Activated CD4-positive, alpha-beta memory T cell treated with anti-CD3 and anti-CD28 coated beads for 36 hours (primary cell): ENCODE data around the gene ZBTB44. TPM values are rescaled to one million over a fixed set of nuclear protein-coding genes. Genes with fewer than 3 reads are reported as not detected.
A peak's percentile ranks its signal among the peaks of the same experiment; 100 is the strongest.
"Not testable (repeated sequence)": the region's sequence is repeated elsewhere in the genome, so short reads cannot be mapped to it uniquely, and the experiment has no call there.

ENCODE experiments used
- CTCF ChIA-PET: fragments of 350-600 bp; sonication (Branson Sonifier 250); formaldehyde crosslinking; loops from one replicate; lab custom pipeline; 2021; ENCODE audit warnings: antibody characterized with exemption, inconsistent platforms; lab: Charles Lee
- POLR2A ChIA-PET: fragments of 350-600 bp; sonication (Branson Sonifier 250); formaldehyde crosslinking; loops from one replicate; lab custom pipeline; 2021; ENCODE audit warnings: antibody characterized with exemption; lab: Charles Lee
- DNase-seq: peaks from one replicate; pipeline ENCODE4 v3.0.0-alpha.2; 2020
- H3K27ac Mint-ChIP-seq: one replicate; pipeline ENCODE4 v1.8.0; 2021; ENCODE audit warnings: mixed read lengths
- H3K27me3 Mint-ChIP-seq: one replicate; pipeline ENCODE4 v1.8.0; 2021; ENCODE audit warnings: mixed read lengths
- H3K36me3 Mint-ChIP-seq: one replicate; pipeline ENCODE4 v1.8.0; 2021; ENCODE audit warnings: mixed read lengths
- H3K4me1 Mint-ChIP-seq: one replicate; pipeline ENCODE4 v1.8.0; 2021; ENCODE audit warnings: low read depth, mixed read lengths
- H3K4me3 Mint-ChIP-seq: one replicate; pipeline ENCODE4 v1.8.0; 2021; ENCODE audit warnings: mild to moderate bottlenecking, mixed read lengths
- H3K9me3 Mint-ChIP-seq: one replicate; pipeline ENCODE4 v1.8.0; 2021; ENCODE audit warnings: mixed read lengths
- intact Hi-C: fragments of 100-400 bp; cut with micrococcal nuclease; formaldehyde crosslinking; loops from one replicate; pipeline ENCODE4 v1.15.1; 2023
- total RNA-seq, 2 experiments: library from RNA; stranded (reverse); gene quantifications; one replicate each; pipeline ENCODE4 v1.2.3, GENCODE V29; 2021

Gene ZBTB44
- total RNA-seq = 10 to 100 TPM; 33.3 to 33.4 TPM

- H3K4me3 Mint-ChIP-seq = peak within 1 kb of the TSS; percentile 90
Measured at GRCh38 chr11:130314750-130315285, at the start of gene ZBTB44. Gene ZBTB44, minus strand, starts transcription at chr11:130314917. Its CDS starts 53,044 bp downstream, at chr11:130261873.

GRCh38 chr11:130359419-130359818 is 44.7 kb upstream of the ZBTB44 start:
- ChIA-PET CTCF (no interaction called here), POLR2A (interaction anchor here (0.6 kb wide), 1 partner anchor 12 kb away, joined by 3 read pairs; no protein-coding TSS in a partner anchor)
- Mint-ChIP-seq H3K4me3 (no peak overlapping the region), H3K27me3 (no peaks in the 10 kb centered on the region), H3K9me3 (peaks cover 12% of the 10 kb centered on the region), H3K27ac (no peak overlapping the region), H3K36me3 (peaks cover 6% of the 10 kb centered on the region), H3K4me1 (no peaks in the 10 kb centered on the region)
- DNase-seq = no peak
- intact Hi-C loops = no loop called here

More at GRCh38 chr11:130314750-130315285, at the start of gene ZBTB44:
- H3K9me3 Mint-ChIP-seq = no peaks in the 10 kb centered on the region
- no peaks in the 10 kb centered on the region for H3K27me3 Mint-ChIP-seq
- peak; percentile 94 for DNase-seq
- ChIA-PET POLR2A (interaction anchor here (1.3 kb wide), 1 partner anchor 14 kb away, joined by 3 read pairs; no protein-coding TSS in a partner anchor), CTCF (no interaction called here)
- peaks cover 32% of the 10 kb centered on the region for H3K4me1 Mint-ChIP-seq
- intact Hi-C loops = loop anchor here (1.0 to 10.0 kb wide), 7 partner anchors 67 to 602 kb away; partner anchors contain the start of genes APLP2, NFRKB, SNX19 and TMEM45B
- peak within 1 kb of the TSS; percentile 97 for H3K27ac Mint-ChIP-seq
- H3K36me3 Mint-ChIP-seq = no peaks in the 10 kb centered on the region

DNA sequence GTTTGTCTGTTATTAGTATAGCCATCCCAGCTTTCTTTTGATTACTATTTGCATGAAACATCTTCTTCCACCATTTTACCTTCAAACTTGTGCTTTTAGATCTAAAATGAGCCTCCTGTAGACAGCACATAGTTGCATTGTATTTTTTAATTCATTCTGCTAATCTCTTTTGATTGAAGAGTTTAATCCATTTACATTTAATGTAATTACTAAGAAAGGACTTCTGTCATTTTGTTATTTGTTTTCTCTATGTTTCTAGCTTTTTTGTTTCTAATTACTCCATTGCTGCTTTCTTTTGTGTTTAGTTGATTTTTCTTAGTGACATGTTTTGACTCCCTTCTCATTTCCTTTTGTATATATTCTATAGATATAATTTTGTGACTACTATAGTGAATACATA is 43.7 kb upstream of the ZBTB44 start:
- ChIA-PET POLR2A (no interaction called here), CTCF (no interaction called here)
- Mint-ChIP-seq H3K4me3 (no peak overlapping the region), H3K4me1 (no peaks in the 10 kb centered on the region), H3K9me3 (peaks cover 13% of the 10 kb centered on the region), H3K27me3 (no peaks in the 10 kb centered on the region), H3K27ac (no peak overlapping the region), H3K36me3 (peaks cover 6% of the 10 kb centered on the region)
- DNase-seq = no peak
- intact Hi-C loops = no loop called here

DNA sequence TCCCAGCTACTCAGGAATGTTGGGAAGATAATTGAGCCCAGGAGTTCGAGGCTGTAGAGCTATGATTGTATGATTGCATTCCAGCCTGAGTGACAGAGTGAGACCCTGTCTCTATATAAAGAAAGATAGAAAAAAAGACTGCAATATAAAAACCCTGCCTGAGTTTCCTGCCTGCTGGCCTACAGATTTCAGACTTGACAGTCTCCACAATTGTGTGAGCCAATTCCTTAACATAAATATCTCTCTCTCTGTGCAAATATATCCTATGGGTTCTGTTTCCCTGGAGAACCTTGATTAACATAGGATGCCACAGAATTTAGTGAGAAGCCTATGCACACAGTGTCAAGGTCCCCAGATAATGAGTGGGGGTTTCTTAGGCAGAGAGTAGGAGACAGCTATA is 32.5 kb upstream of the ZBTB44 start:
- no peak for DNase-seq
- Mint-ChIP-seq H3K4me1 (no peaks in the 10 kb centered on the region), H3K36me3 (no peaks in the 10 kb centered on the region), H3K27ac (no peak overlapping the region), H3K27me3 (no peaks in the 10 kb centered on the region), H3K9me3 (no peaks in the 10 kb centered on the region), H3K4me3 (no peak overlapping the region)
- CTCF ChIA-PET = no interaction called here
- intact Hi-C loops = no loop called here
- POLR2A ChIA-PET = interaction anchor here (0.5 kb wide), 1 partner anchor 13 kb away, joined by 3 read pairs; no protein-coding TSS in a partner anchor

- Mint-ChIP-seq H3K27me3 (no peaks in the 10 kb centered on the region), H3K9me3 (peaks cover 13% of the 10 kb centered on the region), H3K4me3 (no peak overlapping the region), H3K36me3 (peaks cover 3% of the 10 kb centered on the region), H3K27ac (no peak overlapping the region), H3K4me1 (peaks cover 12% of the 10 kb centered on the region)
- intact Hi-C loops = no loop called here
- POLR2A ChIA-PET = no interaction called here
- CTCF ChIA-PET = no interaction called here
- no peak for DNase-seq
Measured at GRCh38 chr11:130344841-130345240, 30.1 kb upstream of the ZBTB44 start.

- intact Hi-C loops = no loop called here
- POLR2A ChIA-PET = no interaction called here
- Mint-ChIP-seq H3K4me3 (no peak overlapping the region), H3K36me3 (peaks cover 6% of the 10 kb centered on the region), H3K27ac (no peak overlapping the region), H3K27me3 (no peaks in the 10 kb centered on the region), H3K4me1 (peaks cover 12% of the 10 kb centered on the region), H3K9me3 (peaks cover 22% of the 10 kb centered on the region)
- peak; percentile 30 for DNase-seq
- CTCF ChIA-PET = no interaction called here
Measured at GRCh38 chr11:130340671-130341319, 26.1 kb upstream of the ZBTB44 start.

- DNase-seq = no peak
- Mint-ChIP-seq H3K9me3 (peaks cover 22% of the 10 kb centered on the region), H3K27ac (no peak overlapping the region), H3K4me1 (peaks cover 12% of the 10 kb centered on the region), H3K4me3 (no peak overlapping the region), H3K36me3 (peaks cover 6% of the 10 kb centered on the region), H3K27me3 (no peaks in the 10 kb centered on the region)
- ChIA-PET POLR2A (no interaction called here), CTCF (interaction anchor here (0.7 kb wide), 1 partner anchor 411 kb away, joined by 3 read pairs; no protein-coding TSS in a partner anchor)
- intact Hi-C loops = no loop called here
Measured at GRCh38 chr11:130338667-130339066, 23.9 kb upstream of the ZBTB44 start.

DNA sequence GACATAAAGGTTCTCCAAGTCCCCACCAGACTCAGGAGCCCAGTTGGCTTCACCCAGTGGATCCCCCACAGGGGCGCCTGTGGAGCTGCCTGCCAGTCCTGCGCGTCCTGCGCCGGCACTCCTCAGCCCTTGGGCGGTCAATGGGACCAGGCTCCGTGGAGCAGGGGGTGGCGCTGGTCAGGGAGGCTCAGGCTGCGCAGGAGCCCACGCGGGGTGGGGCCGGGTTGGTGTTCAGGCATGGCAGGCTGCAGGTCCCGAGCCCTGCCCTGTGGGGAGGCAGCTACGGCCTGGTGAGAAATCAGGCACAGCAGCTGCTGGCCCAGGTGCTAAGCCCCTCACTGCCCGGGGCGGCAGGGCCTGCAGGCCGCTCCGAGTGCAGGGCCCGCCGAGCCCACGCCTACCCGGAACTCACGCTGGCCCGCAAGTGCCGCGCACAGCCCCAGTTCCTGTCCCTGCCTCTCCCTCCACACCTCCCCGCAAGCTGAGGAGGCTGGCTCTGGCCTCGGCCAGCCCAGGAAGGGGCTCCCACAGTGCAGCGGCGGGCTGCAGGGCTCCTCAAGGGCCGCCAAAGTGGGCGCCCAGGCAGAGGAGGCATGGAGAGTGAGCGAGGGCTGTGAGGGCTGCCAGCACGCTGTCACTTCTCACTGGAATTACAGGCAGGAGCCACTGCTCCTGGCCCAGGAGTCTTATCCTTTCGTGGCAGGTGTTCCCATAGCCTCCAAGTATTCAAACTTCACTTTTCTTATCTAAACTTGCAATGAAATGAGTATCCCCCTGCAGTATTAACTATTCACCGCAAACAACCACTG is 22.8 kb upstream of the ZBTB44 start:
- Mint-ChIP-seq H3K9me3 (peaks cover 22% of the 10 kb centered on the region), H3K4me1 (peaks cover 12% of the 10 kb centered on the region), H3K4me3 (no peak overlapping the region), H3K27ac (no peak overlapping the region), H3K36me3 (peaks cover 6% of the 10 kb centered on the region), H3K27me3 (no peaks in the 10 kb centered on the region)
- POLR2A ChIA-PET = no interaction called here
- CTCF ChIA-PET = no interaction called here
- DNase-seq = no peak
- intact Hi-C loops = no loop called here

GRCh38 chr11:130331397-130331796 is 16.7 kb upstream of the ZBTB44 start:
- H3K4me3 Mint-ChIP-seq, POLR2A ChIA-PET, DNase-seq, intact Hi-C loops, H3K27ac Mint-ChIP-seq, H3K27me3 Mint-ChIP-seq, H3K4me1 Mint-ChIP-seq, H3K36me3 Mint-ChIP-seq, H3K9me3 Mint-ChIP-seq: not testable (repeated sequence)
- CTCF ChIA-PET = interaction anchor here (0.9 kb wide), 1 partner anchor 531 kb away, joined by 3 read pairs; no protein-coding TSS in a partner anchor

- Mint-ChIP-seq H3K27me3 (no peaks in the 10 kb centered on the region), H3K36me3 (peaks cover 2% of the 10 kb centered on the region), H3K27ac (no peak overlapping the region), H3K4me3 (no peak overlapping the region), H3K9me3 (peaks cover 4% of the 10 kb centered on the region), H3K4me1 (no peaks in the 10 kb centered on the region)
- intact Hi-C loops = no loop called here
- ChIA-PET CTCF (interaction anchor here (1.4 kb wide), 1 partner anchor 10 kb away, joined by 3 read pairs; no protein-coding TSS in a partner anchor), POLR2A (no interaction called here)
- DNase-seq = no peak
Measured at GRCh38 chr11:130330101-130330684, 15.5 kb upstream of the ZBTB44 start.

GRCh38 chr11:130328420-130328819 is 13.7 kb upstream of the ZBTB44 start:
- ChIA-PET POLR2A (no interaction called here), CTCF (no interaction called here)
- intact Hi-C loops = no loop called here
- Mint-ChIP-seq H3K27ac (no peak overlapping the region), H3K9me3 (peaks cover 4% of the 10 kb centered on the region), H3K4me3 (no peak overlapping the region), H3K27me3 (no peaks in the 10 kb centered on the region), H3K36me3 (peaks cover 2% of the 10 kb centered on the region), H3K4me1 (no peaks in the 10 kb centered on the region)
- no peak for DNase-seq

GRCh38 chr11:130327716-130328115 is 13.0 kb upstream of the ZBTB44 start:
- Mint-ChIP-seq H3K4me1 (no peaks in the 10 kb centered on the region), H3K27me3 (no peaks in the 10 kb centered on the region), H3K4me3 (no peak overlapping the region), H3K9me3 (peaks cover 4% of the 10 kb centered on the region), H3K27ac (no peak overlapping the region), H3K36me3 (peaks cover 2% of the 10 kb centered on the region)
- POLR2A ChIA-PET = no interaction called here
- intact Hi-C loops = no loop called here
- CTCF ChIA-PET = no interaction called here
- no peak for DNase-seq
